ENCODE data around the gene GPATCH3. TPM values are rescaled to one million over a fixed set of nuclear protein-coding genes. Genes with fewer than 3 reads are reported as not detected.

GPATCH3 gene
- total RNA-seq, 6 experiments from 2014 or later = 8.6 to 12.0 (median 10.2) TPM

DNA sequence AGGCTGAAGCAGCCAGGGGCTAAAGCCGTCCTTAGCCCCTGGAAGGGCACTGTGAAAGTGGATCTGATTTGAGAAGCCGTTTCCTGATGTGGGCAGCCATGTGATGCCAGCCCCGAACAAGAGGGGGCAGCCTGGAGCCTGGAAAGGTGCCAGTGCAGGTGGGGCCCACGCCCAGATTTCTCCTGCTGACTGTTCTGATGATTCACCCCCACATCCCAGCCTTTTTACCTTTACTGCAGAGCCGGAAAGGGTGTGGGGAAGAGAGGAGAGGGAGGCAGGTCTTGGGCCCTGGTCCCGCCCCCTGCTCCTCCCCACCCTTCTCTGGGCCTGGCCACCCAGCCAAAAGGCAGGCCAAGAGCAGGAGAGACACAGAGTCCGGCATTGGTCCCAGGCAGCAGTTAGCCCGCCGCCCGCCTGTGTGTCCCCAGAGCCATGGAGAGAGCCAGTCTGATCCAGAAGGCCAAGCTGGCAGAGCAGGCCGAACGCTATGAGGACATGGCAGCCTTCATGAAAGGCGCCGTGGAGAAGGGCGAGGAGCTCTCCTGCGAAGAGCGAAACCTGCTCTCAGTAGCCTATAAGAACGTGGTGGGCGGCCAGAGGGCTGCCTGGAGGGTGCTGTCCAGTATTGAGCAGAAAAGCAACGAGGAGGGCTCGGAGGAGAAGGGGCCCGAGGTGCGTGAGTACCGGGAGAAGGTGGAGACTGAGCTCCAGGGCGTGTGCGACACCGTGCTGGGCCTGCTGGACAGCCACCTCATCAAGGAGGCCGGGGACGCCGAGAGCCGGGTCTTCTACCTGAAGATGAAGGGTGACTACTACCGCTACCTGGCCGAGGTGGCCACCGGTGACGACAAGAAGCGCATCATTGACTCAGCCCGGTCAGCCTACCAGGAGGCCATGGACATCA is 37.2 kb downstream of the GPATCH3 start, which contains the start of gene SFN:
Gene SFN, plus strand, starts transcription at position 369 of the 904 bp plus-strand sequence. Its CDS starts 64 bp downstream, at position 433.
- peaks cover 38% of the 10 kb centered on the region for H3K4me1 Mint-ChIP-seq (ENCODE audit: low read depth)
- peaks cover 3% of the 10 kb centered on the region for H3K27me3 Mint-ChIP-seq (ENCODE audit: insufficient read depth)
- peak within 1 kb of the TSS; percentile 33 for H3K27ac Mint-ChIP-seq
- H3K36me3 Mint-ChIP-seq (ENCODE audit: low read depth) = no peaks in the 10 kb centered on the region
- H3K4me3 Mint-ChIP-seq = peak within 1 kb of the TSS; percentile 95
- TF ChIP-seq, protein P1, sequence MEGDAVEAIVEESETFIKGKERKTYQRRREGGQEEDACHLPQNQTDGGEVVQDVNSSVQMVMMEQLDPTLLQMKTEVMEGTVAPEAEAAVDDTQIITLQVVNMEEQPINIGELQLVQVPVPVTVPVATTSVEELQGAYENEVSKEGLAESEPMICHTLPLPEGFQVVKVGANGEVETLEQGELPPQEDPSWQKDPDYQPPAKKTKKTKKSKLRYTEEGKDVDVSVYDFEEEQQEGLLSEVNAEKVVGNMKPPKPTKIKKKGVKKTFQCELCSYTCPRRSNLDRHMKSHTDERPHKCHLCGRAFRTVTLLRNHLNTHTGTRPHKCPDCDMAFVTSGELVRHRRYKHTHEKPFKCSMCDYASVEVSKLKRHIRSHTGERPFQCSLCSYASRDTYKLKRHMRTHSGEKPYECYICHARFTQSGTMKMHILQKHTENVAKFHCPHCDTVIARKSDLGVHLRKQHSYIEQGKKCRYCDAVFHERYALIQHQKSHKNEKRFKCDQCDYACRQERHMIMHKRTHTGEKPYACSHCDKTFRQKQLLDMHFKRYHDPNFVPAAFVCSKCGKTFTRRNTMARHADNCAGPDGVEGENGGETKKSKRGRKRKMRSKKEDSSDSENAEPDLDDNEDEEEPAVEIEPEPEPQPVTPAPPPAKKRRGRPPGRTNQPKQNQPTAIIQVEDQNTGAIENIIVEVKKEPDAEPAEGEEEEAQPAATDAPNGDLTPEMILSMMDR (IDR thresholded peaks at IDR 0.05) = peak; percentile 56
- no peaks in the 10 kb centered on the region for H3K9me3 Mint-ChIP-seq
- no peak for DNase-seq

DNA sequence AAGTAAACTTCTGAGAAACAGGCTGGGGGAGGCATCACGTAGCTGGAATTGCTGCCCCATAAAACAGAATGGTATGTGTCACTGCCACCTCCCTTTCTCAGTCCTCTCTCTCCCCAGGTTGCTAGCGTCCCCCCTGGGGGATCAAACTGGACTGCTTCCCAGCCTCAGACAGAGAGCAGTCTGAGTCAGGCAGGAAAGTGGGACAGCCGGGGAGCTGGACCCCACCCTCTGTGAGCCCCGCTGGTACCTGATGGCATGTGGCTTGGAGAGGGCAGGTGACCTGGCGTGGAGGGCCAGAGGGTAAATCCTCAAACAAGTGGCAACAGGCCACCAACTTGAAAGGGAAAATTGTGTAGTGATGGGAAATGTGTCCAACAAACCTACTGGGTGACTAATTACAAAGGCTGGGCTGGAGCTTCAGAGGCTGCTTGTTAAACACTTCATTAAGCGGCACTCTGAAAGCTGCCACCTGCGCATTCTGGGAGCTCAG is 38.3 kb downstream of the GPATCH3 start:
- no peak overlapping the region; the same call in 1 of the 2 replicates for H3K4me3 Mint-ChIP-seq
- H3K9me3 Mint-ChIP-seq = no peaks in the 10 kb centered on the region
- H3K4me1 Mint-ChIP-seq (ENCODE audit: low read depth) = peaks cover 38% of the 10 kb centered on the region
- TF ChIP-seq, protein P1 (IDR thresholded peaks at IDR 0.05) = no peak
- H3K27me3 Mint-ChIP-seq (ENCODE audit: insufficient read depth) = peaks cover 3% of the 10 kb centered on the region
- DNase-seq = no peak
- peak overlapping the region; percentile 24; the same call in 1 of the 2 replicates for H3K27ac Mint-ChIP-seq
- no peaks in the 10 kb centered on the region for H3K36me3 Mint-ChIP-seq (ENCODE audit: low read depth)

DNA sequence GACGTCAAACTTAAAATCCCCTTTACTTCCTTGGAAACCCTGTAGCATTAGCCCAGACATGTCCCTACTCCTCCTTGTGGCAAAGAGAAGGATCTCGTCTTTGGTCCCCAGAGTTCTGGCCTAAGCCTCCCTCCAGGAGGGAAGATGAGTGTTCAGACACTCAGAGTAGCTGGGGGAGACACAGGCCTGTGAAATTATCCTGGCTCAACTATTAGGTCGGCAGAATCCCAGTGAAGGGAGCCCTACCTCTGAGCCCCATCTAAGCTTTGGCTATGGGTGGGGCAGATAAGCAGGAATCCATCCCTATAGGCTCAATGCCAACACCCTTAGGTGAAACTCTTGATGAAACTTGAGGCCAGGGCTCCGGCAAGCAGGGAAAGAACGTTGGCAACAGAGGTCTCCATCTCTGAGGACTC is 39.0 kb downstream of the GPATCH3 start:
- Mint-ChIP-seq H3K4me3 (no peak overlapping the region), H3K9me3 (no peaks in the 10 kb centered on the region), H3K36me3 (ENCODE audit: low read depth) (no peaks in the 10 kb centered on the region), H3K4me1 (ENCODE audit: low read depth) (peaks cover 38% of the 10 kb centered on the region), H3K27me3 (ENCODE audit: insufficient read depth) (peaks cover 3% of the 10 kb centered on the region), H3K27ac (peak overlapping the region; percentile 38; the same call in 1 of the 2 replicates)
- TF ChIP-seq, protein P1 (IDR thresholded peaks at IDR 0.05) = peak; percentile 65
- peak; percentile 54 for DNase-seq

DNA sequence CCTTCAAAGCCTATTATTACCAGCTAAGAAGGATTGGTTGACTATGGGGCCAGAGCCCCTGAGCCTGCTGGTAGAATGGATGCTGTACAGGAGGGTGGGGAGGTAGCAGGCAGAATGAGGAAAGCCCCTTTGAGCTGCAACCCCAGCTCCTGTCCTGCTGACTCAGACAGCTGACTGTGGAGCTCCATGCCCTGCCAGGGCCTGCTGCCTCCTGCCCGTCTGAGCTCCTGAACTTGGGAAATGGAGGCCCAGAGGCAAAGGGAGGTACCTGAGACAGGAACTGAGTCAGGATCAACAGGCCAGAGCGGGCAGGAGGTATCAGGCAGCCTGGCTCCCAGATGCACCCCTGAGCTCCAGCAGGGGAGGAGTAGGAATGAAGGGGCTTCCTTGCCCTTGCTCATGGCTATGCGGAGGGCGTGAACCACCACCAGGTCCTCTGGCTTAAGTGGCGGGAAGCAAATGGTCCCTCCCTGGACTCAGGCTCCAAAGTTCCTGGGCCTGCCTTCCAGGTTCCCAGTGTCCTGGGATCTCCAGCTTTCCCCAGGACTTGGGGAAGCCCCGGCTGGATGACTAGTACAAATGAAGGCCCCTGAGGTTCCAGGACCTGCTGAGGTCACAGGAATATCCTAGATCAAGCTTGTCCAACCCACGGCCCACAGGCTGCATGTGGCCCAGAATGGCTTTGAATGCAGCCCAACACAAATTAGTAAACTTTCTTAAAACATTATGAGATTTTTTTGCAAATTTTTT is 41.2 kb downstream of the GPATCH3 start:
- TF ChIP-seq, protein P1 (IDR thresholded peaks at IDR 0.05) = no peak
- no peak for DNase-seq
- no peaks in the 10 kb centered on the region; the same call in 1 of the 2 replicates for H3K36me3 Mint-ChIP-seq (ENCODE audit: low read depth)
- H3K9me3 Mint-ChIP-seq = no peaks in the 10 kb centered on the region
- peaks cover 30% of the 10 kb centered on the region for H3K4me1 Mint-ChIP-seq (ENCODE audit: low read depth)
- H3K27ac Mint-ChIP-seq = no peak overlapping the region
- no peak overlapping the region for H3K4me3 Mint-ChIP-seq
- H3K27me3 Mint-ChIP-seq (ENCODE audit: insufficient read depth) = peaks cover 4% of the 10 kb centered on the region

DNA sequence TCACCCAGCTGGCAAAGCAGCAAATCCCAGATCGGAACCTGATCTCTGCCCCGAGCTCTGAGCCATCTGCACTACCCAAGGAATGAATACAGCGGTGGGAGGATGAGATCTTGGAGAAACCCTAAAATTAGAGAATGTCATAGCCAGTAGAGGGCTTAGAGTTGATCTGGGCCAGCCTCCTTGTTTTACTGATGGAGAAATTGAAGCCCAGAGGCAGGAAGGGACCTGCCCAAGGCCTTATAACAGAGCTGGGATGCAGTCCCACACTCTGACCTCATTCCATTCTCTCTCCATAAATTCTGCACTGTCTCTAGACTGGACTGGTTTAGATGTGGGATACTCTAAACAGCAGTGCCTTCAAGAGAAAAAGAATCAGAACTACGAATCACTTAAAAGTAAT is 42.1 kb downstream of the GPATCH3 start:
- peak; percentile 9 for DNase-seq
- H3K4me1 Mint-ChIP-seq (ENCODE audit: low read depth) = peaks cover 22% of the 10 kb centered on the region
- no peaks in the 10 kb centered on the region; the same call in 1 of the 2 replicates for H3K36me3 Mint-ChIP-seq (ENCODE audit: low read depth)
- TF ChIP-seq, protein P1 (IDR thresholded peaks at IDR 0.05) = no peak
- no peak overlapping the region for H3K27ac Mint-ChIP-seq
- no peaks in the 10 kb centered on the region for H3K9me3 Mint-ChIP-seq
- H3K4me3 Mint-ChIP-seq = no peak overlapping the region
- H3K27me3 Mint-ChIP-seq (ENCODE audit: insufficient read depth) = peaks cover 4% of the 10 kb centered on the region

All from HFFc6 (cell line).